Measurements from ENCODE around the gene PAGE2B.

PAGE2B gene

DNA sequence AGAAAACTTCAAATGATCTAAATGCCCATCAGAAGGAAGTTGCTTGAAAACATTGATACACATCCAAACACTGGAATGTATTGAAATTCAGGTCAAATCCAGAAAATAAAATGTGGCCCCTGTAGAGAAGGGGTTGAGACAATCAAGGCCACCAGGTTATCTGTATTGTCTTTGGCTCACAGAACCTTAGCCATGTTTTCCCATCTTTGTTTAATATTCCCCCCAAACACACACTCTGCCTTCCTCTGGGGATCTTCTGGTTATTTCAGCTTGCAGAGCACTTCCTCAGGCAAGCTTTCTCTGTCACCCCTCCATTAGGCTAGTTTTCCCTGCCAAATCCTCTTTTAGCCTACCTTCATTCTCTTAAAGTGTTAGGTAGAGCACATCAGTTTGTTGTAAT, 44.4 kb downstream of the PAGE2B start:
- TF ChIP-seq, protein P1, sequence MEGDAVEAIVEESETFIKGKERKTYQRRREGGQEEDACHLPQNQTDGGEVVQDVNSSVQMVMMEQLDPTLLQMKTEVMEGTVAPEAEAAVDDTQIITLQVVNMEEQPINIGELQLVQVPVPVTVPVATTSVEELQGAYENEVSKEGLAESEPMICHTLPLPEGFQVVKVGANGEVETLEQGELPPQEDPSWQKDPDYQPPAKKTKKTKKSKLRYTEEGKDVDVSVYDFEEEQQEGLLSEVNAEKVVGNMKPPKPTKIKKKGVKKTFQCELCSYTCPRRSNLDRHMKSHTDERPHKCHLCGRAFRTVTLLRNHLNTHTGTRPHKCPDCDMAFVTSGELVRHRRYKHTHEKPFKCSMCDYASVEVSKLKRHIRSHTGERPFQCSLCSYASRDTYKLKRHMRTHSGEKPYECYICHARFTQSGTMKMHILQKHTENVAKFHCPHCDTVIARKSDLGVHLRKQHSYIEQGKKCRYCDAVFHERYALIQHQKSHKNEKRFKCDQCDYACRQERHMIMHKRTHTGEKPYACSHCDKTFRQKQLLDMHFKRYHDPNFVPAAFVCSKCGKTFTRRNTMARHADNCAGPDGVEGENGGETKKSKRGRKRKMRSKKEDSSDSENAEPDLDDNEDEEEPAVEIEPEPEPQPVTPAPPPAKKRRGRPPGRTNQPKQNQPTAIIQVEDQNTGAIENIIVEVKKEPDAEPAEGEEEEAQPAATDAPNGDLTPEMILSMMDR (IDR thresholded peaks at IDR 0.05; ENCODE audit: insufficient read depth, low read length), result no peak
- TF ChIP-seq SPI1 (IDR thresholded peaks at IDR 0.05; ENCODE audit: borderline replicate concordance, low read depth), result no peak
- TF ChIP-seq POLR2AphosphoS5 (IDR thresholded peaks at IDR 0.05; ENCODE audit: low read depth), result no peak
- TF ChIP-seq, protein P2, sequence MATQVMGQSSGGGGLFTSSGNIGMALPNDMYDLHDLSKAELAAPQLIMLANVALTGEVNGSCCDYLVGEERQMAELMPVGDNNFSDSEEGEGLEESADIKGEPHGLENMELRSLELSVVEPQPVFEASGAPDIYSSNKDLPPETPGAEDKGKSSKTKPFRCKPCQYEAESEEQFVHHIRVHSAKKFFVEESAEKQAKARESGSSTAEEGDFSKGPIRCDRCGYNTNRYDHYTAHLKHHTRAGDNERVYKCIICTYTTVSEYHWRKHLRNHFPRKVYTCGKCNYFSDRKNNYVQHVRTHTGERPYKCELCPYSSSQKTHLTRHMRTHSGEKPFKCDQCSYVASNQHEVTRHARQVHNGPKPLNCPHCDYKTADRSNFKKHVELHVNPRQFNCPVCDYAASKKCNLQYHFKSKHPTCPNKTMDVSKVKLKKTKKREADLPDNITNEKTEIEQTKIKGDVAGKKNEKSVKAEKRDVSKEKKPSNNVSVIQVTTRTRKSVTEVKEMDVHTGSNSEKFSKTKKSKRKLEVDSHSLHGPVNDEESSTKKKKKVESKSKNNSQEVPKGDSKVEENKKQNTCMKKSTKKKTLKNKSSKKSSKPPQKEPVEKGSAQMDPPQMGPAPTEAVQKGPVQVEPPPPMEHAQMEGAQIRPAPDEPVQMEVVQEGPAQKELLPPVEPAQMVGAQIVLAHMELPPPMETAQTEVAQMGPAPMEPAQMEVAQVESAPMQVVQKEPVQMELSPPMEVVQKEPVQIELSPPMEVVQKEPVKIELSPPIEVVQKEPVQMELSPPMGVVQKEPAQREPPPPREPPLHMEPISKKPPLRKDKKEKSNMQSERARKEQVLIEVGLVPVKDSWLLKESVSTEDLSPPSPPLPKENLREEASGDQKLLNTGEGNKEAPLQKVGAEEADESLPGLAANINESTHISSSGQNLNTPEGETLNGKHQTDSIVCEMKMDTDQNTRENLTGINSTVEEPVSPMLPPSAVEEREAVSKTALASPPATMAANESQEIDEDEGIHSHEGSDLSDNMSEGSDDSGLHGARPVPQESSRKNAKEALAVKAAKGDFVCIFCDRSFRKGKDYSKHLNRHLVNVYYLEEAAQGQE (IDR thresholded peaks at IDR 0.05; ENCODE audit: insufficient replicate concordance, low read depth), result no peak
- TF ChIP-seq GABPA (IDR thresholded peaks at IDR 0.05; ENCODE audit: low read depth), result no peak
- Histone ChIP-seq H3K4me3 (replicated peaks; ENCODE audit: insufficient read depth, low read length) (no peak overlapping the region), H3K27ac (replicated peaks) (no peak overlapping the region), H3K27me3 (ENCODE audit: insufficient read depth, poor library complexity, severe bottlenecking) (no peaks in the 10 kb centered on the region)
- DNase-seq (ENCODE audit: low read depth in 1 of 2, low spot score in 1 of 2), result no peak

DNA sequence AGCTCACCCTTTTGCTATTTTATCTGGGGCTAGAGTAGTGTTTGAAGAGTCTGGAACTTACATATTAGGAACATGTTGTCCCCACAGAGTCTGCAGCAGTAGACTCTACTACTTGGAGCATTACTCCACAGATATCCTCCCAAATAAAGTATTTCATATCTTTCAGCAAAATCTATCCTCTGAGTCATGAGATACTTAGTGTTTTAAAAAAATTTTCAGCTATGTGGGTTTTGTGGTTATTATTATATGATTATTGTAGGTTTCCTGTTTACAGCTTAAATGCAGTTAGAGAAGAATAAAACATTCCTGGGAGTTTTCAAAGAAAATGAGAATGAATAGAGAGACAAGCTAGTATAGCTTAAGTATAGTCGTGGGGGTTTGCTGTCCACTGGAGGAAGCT, 44.9 kb downstream of the PAGE2B start:
- DNase-seq (ENCODE audit: low read depth in 1 of 2, low spot score in 1 of 2), result no peak
- TF ChIP-seq GABPA (IDR thresholded peaks at IDR 0.05; ENCODE audit: low read depth), result no peak
- TF ChIP-seq, protein P2 (IDR thresholded peaks at IDR 0.05; ENCODE audit: insufficient replicate concordance, low read depth), result no peak
- TF ChIP-seq, protein P1 (IDR thresholded peaks at IDR 0.05; ENCODE audit: insufficient read depth, low read length), result no peak
- no peak for TF ChIP-seq SPI1 (IDR thresholded peaks at IDR 0.05; ENCODE audit: borderline replicate concordance, low read depth)
- TF ChIP-seq POLR2AphosphoS5 (IDR thresholded peaks at IDR 0.05; ENCODE audit: low read depth), result no peak
- H3K27ac ChIP-seq (replicated peaks), result no peak overlapping the region
- no peaks in the 10 kb centered on the region for H3K27me3 ChIP-seq (ENCODE audit: insufficient read depth, poor library complexity, severe bottlenecking)
- no peak overlapping the region for H3K4me3 ChIP-seq (replicated peaks; ENCODE audit: insufficient read depth, low read length)

DNA sequence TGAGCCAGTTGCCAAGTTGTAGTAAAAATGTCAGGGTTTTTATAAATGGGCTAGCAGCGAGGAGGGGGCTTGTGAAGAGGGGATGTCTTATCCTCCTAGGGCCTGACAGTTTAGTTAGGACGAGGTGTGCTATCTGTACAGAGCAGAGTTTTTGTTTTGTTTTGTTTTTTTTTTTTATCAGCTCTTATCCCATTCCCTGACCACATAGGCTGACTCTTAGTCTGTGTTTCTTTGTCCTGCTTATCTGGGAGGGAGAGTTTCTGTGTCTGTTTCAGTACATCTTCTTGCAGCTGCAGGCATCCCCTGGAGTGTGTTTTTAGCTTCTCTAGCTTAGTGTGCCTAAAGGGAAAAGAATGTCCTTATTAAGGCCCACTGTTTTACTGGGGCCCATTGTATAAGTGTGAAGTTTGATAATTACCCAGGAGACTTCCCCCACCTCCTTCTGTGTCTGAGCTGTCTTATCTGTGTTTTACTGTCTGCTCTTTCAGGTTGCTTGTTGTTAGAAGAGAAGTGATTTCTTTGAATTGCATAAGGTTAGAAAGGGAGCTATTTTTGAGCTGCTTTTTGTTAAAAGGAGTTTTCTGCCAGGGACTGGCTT, 46.0 kb downstream of the PAGE2B start:
- Histone ChIP-seq H3K27me3 (ENCODE audit: insufficient read depth, poor library complexity, severe bottlenecking) (no peaks in the 10 kb centered on the region), H3K4me3 (replicated peaks; ENCODE audit: insufficient read depth, low read length) (no peak overlapping the region), H3K27ac (replicated peaks) (no peak overlapping the region)
- no peak for DNase-seq (ENCODE audit: low read depth in 1 of 2, low spot score in 1 of 2)
- TF ChIP-seq, protein P1 (IDR thresholded peaks at IDR 0.05; ENCODE audit: insufficient read depth, low read length), result no peak
- TF ChIP-seq, protein P2 (IDR thresholded peaks at IDR 0.05; ENCODE audit: insufficient replicate concordance, low read depth), result no peak
- TF ChIP-seq POLR2AphosphoS5 (IDR thresholded peaks at IDR 0.05; ENCODE audit: low read depth), result no peak
- TF ChIP-seq GABPA (IDR thresholded peaks at IDR 0.05; ENCODE audit: low read depth), result no peak

Measured in HL-60 (cell line).